Midbrain (tissue), 1 donor: ENCODE measurements around the gene ZNF526.

Experiments used
- DNase-seq: peaks from one replicate; lab custom pipeline; 2025; lab: John Stamatoyannopoulos, UW

The ZNF526 gene

DNA sequence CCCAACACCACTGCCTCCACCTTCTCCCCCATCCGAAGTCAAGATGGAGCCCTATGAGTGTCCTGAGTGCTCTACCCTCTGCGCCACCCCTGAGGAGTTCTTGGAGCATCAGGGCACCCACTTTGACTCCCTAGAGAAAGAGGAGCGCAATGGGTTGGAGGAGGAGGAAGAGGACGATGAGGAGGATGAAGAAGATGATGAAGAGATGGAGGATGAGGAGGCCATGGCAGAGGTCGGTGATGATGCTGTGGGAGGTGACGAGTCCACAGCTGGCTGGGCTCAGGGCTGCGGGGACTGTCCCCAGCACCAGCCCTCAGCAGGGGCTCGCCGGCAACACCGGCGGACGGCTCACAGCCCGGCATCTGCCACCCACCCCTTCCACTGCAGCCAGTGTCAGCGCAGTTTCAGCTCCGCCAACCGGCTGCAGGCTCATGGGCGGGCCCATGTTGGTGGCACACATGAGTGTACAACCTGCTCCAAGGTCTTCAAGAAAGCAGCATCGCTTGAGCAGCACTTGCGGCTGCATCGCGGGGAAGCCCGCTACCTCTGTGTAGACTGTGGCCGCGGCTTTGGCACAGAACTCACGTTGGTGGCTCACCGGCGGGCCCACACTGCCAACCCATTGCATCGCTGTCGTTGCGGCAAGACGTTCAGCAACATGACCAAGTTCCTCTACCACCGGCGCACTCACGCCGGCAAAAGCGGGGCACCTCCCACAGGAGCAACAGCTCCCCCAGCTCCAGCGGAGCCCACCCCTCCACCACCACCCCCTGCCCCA lies 5.0 kb downstream of the ZNF526 start:
- no peak for DNase-seq

DNA sequence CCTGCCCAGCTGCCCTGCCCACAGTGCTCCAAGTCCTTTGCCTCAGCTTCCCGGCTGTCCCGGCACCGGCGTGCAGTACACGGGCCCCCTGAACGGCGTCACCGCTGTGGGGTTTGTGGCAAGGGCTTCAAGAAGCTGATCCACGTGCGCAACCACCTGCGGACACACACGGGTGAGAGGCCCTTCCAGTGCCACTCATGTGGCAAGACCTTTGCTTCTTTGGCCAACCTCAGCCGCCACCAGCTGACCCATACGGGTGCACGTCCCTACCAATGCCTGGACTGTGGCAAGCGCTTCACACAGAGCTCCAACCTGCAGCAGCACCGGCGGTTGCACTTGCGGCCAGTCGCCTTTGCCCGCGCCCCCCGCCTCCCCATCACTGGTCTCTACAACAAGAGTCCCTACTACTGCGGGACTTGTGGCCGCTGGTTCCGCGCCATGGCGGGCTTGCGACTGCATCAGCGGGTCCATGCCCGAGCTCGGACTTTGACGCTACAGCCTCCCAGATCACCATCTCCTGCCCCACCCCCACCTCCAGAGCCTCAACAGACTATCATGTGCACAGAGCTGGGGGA lies 5.7 kb downstream of the ZNF526 start:
- DNase-seq: no peak

DNA sequence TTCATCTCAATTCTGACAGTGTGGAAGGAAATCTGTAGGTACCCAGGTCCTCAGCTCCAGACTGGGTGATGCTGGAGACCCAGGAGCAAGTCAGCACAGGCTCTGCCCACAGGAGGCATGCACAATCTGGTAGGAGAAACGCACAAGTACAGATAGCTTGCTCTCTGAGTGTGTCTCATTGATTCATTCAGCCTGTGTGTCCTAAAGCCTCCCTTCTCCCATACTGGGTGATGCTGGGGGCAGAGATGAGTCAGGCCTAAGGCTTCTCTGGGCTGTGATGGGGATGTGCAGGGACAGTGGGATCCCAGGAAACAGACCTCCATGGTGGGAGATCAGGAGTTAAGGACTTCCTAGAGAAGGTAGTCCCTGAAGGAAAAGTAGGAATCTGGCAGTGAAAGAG lies 6.8 kb downstream of the ZNF526 start:
- DNase-seq: no peak

DNA sequence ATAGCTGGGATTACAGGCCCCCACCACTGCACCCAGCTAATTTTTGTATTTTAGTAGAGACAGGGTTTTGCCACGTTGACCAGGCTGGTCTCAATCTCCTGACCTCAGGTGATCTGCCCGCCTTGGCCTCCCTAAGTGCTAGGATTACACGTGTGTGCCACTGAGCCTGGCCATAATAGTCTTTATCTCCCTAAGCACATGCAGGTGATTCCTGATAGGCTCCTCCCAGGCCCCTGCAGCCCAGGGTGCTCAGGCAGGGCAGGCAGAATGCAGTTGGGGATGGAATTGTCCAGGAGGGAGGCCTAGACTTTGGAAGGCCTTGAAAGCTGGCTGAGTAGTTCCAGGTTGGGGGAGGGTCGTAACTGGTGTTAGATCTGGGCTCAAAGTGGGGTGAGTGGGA lies 8.5 kb downstream of the ZNF526 start:
- no peak for DNase-seq

DNA sequence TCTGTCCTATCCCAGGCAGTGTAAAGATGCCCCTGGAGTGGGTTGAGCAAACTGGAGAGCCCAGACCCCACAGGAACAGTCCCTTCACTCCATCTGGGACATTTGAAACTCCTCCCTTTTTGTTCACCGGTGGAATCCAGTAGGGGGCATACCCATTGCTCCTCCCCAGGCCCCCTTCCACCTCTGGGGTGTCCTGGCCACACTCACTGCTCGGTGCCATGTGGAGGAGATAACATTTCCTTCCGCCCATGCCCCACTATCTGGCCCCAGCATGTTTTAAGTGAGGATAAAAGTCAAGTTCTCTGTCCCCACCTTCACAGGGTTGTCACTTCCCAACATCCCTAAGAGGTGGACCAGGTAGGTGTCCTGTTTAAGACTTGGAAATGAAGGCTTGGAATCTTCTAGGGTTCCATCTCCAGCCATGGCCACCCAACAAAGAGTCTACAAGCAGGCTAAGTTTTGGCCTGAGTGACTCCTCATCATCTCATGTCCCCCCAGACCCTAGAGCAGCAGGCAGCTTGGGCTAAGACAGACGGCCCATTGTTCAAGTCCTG lies 9.3 kb downstream of the ZNF526 start:
- DNase-seq: no peak

DNA sequence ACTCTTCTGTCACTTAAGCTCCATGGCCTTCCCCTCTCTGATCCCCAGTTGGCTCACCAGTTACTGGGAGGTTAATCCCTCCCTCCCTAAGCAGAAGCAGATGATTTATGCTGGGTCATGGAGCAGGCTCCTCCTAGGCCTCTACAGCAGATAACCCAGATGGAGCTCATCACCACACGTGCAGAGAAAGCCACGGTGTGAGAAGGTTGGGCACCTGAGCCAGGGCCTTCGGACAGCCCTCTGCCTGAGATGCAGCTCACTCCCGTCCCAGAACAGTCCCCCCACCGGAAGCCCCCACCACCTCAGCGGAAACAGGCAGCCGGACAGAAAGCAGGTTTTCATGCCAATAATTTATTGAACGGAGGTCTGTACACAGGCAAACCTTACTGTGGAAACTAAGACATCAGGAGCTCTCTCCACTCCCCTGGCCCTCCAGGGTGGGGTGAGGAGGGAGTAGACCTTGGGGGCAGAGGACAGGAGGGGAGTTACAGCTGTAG lies 9.8 kb downstream of the ZNF526 start:
- no peak for DNase-seq

DNA sequence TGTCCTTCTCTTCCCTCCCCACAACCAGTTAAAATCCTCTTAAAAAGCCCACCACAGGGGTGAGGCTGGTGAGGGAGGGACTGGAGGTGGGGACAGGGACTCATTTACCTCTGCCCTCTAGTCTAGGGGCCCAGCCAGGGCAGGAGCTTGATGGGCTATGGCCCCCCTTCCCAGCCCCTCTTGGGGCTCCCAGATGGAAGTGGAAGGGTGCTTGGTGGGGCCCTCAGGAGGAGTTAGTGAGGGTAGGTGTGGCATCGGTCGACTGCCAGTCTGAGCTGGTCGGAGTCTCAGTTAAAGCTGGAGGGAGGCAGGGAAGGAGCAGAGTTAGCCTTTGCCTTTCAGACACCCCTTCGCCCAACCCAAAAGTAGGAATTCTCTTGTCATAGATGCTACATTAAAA lies 10.5 kb downstream of the ZNF526 start:
- DNase-seq: no peak

DNA sequence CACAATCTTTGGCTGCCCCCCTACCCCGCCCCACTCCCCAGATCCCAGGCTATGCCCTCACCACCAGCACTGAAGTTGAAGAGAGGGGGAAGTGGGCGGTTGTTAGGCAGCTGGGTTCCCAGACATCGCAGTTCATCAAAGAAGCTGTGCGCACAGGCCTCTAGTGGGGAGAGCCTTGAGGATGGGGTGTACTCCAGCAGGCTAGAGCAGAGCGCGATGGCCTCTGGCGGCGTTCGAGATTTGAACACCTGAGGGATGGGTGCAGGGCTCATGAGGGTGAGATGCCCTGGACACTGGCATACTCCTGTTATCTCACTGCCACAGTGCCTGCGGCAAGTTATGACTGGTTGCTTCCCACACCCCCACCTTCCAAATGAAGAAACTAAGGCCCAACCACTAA lies 12.3 kb downstream of the ZNF526 start:
- no peak for DNase-seq

DNA sequence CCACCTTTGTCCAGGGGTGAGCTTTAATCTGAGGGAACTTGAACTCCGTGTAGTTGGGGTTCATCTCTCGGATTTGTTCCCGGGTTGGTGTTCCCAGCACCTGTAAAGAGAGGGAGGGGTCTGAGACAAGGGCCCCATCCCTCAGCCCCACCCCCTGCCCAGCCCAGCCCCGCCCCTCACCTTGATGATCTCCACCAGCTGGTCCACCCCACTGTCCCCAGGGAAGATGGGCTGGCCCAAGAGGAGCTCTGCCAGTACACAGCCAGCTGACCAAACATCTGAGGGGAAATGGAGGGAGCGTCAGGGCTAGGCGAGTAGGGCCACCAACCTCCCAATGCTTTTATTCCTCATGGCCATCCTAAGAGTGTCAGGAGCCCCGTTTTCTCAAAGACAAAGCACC lies 13.0 kb downstream of the ZNF526 start:
- DNase-seq: no peak

DNA sequence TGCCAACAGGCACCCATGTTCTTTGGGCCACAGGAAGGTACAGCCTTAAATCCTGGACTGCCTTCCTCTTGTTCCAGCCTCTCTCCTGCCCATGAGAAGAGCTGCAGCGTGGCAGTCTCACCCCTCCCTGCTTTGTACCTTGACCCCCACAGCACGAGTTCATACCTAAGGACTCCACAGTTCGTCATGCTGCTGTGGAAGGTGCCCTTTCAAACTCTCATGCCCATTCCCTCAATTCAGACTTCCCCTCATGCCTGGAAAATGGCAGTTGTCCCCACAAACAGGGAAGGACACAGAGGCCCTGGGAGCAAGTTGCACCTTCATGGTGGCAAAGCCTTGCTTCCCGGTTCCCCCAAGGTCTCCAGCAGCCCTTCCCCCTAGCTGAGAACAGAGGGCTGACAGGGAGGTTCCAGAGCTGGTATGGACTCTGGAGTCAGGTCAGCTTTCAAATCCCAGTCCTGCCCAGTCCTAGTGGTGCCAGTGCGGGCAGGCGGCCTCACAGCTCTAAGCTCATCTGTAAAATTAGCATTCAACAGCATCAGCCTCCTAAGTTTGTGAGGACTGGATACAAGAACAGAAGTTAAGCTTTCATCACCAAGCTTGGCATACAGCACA lies 13.7 kb downstream of the ZNF526 start:
- no peak for DNase-seq

DNA sequence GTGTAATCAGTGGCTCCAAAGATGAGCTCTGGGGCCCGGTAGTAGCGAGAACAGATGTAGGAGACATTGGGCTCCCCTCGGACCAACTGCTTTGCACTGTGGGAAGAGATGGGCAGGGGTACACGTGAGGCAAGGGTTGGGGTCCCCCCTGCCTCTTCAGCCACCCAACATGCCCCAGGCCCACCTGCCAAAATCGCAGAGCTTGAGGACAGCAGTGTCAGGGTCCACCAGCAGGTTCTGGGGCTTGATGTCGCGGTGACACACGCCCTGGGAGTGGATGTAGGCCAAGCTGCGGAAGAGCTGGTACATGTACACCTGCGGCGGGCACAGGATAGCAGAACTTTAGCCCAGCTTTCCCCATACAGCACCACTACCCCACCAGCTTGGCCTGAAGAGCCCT lies 14.3 kb downstream of the ZNF526 start:
- no peak for DNase-seq

DNA sequence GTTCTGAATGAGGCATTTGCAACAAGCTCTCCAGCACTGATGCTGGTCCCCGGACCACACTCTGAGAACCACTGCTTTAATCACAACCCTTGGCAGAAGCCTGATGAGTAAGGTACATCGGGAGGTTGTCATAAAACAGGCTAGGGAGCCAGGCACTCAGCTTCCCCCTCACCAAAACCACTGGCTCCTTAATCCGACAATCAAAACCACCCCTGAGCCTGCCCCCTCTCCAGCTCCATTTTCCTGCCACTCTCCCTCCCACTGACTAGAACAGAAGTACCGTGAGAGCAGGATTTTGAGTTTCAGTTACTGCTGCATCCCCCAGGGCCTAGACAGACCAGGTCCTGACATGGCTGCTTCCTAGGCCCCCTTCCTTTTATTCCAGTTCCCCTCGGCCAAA lies 15.1 kb downstream of the ZNF526 start:
- no peak for DNase-seq

DNA sequence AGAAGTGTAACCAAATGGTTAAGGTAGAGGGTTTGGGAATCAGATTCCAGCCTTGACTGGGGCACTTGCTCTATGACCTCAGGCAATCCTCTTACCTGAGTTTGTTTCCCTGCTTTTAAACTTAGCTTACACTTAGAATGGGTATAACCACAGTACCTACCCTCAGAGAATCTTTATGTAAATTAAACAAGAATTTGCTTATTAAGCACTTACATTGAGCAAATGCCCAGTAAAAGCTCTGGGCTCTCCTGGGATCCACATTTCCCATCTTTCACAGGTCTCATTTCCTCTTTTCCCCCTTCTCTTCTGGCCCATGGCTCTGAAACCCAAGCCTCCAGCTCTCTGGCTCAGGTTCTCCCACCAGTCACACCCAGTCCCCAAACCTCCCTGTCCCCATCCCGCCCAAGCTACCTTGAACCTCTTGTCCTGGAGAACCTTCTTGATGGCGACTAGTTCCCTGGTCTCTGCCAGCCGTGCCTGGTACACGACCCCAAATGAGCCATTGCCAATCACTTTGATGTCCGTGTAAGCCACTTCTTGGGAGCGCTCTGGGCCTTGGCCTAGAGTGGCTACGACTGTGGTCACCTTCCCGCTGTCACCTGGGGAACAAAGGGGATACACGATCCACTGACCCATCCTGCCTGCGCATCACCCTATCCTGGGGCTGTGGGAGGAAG lies 19.6 kb downstream of the ZNF526 start:
- DNase-seq: no peak

DNA sequence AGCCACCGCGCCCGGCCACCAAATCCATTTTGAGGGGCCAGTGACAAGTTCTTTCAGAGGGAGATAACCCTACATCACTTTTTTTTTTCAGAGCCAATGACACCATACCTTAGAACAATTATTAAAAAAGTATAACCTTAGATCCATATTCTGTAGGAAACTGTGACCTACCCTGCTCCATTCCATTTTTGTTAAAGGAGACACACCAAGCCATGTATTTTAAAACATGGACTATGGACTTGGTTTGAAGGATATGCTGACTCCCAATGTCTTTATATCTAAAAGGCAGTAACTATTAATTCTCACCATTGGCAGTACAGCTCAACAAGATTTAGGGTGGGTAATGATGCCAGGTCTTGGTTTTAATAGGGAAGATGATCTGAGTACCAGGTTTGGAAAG lies 21.2 kb downstream of the ZNF526 start:
- DNase-seq: no peak

DNA sequence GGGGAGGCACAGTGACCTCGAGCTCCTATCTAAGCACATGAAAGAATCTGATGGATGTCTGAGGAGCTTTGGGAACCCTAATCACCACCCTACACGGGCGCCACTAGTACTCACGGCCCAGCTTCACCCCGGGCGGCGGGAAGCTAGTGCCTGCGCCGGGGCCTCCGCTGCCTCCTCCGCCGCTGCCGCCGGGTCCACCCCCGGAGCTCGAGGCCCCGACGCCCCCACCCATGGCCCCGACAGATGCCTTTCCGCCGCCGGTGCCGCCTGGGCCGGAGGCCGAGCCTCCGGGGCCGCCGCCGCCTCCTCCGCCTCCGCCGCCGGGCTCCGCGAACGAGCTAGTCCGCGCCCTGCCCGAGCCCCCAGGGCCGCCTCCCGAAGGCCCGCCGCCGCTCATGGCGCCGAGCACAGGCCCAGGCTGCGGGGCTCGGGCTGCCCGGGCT lies 22.0 kb downstream of the ZNF526 start:
- no peak for DNase-seq

DNA sequence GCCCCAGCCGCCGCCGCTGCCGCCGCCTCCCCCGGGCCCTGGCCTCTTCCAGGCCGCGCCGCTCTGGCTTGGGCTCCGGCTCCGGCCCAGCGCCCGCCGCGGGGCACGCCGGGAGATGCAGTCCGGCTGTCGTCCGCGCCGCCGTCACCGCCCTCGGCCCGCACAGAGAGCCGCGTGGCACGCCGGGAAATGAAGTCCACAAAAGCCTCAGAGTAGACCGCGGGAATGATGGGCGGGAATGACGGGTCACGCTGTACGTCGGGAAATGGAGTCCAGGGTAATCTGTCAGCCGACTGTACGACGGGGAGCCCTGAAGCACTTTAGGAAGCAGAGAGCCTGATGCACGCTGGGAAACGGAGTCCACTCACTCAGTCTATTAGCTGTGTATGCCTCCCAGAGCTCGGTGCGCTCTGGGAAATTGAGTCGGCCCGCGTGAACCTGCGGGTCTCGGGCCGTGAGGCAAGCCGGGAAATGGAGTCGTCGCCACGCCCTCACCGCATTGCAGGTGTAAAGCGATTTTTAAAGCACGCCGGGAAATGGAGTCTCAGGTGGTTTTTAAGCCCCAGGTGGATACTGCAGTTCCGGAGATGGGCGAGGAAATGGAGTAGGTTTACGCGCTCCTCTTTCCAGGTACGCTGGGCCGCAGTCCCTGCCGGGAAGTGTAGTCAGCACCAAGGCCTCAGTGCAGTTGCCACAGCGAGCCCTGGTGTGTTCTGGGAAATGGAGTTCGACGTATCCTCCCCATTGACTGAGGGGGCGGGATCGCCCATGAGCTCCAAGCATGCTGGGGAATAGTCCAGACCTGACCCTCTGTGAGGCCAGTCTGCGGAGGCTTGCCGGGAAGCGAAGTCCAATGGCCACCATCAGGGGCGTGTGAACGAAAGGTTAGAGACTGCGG lies 22.6 kb downstream of the ZNF526 start, which contains the start of gene GSK3A:
TSS of gene GSK3A (minus strand) at position 91 of the 898 bp plus-strand sequence. CDS start 137 bp downstream, outside the sequence.
- peak; percentile 100 for DNase-seq

DNA sequence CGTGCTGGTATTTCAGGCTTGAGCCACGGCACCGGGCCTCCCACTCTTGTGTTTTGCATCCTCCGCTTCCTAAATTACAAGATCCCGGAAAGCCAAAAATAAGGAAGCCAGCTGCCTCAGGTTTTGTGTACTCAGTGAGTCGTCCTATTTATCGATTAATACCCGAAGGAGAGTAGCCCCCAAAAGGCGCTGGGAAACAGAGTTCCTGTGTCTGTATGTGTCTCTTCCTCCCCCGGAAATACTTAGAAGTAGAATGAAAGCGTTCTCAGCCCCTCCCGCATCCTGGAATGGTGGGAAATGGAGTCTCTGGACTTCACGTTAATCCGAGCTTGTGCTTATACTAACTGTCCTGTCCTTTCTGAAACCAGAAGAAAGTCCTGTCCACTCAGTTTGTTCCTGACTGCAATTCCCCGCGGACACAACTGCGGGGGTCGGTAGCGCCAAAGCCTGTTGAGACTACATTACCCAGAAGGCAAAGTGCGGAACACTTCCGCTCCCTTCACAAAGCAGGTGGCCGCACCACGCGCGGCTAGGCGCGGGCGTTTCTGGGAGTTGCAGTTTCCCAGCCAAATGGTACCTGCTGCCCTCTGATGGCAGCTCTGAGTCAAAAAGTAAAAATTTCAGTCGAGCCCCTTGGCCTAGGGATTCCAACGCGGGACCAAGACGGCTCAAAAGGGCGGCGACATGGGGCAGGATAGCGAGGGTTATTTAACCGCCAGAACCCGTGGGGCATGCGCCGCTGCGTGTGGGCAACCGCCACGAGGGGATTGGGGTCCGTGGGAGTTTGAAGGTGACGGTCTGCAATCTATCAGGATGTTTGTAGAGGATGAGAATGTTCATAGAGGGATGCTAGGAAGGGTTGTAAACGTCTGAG lies 24.5 kb downstream of the ZNF526 start:
- peak; percentile 94 for DNase-seq

DNA sequence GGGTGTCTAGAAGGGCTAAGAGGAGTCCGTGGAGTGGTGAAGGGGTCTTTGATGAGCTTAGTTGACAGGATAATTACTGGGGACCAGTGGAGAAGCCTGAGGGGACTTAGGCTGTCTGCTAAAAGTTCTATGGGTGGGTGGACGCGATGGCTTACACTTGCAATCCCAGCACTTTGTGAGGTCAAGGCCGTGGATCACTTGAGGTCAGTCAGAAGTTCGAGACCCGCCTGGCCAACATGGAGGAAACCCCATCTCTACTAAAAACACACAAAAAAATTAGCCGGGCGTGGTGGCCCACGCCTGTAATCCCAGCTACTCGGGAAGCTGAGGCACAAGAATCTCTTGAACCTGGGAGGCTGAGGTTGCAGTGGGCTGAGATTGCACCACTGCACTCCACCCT lies 25.1 kb downstream of the ZNF526 start:
- no peak for DNase-seq

DNA sequence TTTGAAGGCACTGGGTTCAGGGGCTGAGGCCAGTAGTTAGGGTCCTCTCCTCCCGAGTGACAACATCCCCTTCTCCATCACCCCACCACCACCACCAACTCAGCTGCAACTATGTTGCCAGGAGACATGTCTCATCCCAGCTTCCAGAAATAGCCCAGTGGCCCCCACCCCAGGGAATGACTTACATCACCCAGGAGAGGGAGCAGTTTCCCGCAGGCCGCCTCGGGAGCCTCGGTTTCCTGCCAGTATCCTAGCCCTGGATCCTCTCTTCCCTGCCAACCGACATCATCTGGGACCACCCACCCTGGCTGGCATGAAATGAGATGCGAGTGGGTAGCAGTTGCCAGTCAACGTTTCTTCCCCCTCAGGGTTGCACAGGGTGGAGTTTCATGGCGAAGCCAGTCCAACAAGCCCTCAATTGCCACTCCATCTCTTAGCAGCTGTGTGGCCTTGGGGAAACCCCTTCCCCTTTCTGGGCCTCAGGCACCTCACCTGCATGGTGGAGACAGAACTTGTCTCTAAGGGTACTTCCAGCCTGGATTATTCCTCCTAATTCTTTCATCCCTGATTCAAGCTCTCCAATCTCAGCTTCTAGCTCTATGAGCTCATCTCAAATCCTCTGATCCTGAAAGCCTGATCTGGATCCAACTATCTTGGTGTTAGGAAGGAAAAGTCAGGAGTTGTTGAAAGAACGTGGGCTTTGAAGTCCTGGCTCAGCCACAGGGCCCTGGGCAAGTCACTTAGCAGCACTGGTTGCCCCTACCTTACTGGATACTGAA lies 26.2 kb downstream of the ZNF526 start:
- DNase-seq: peak; percentile 85
